ENCODE data around the gene MB.
A peak's percentile ranks its signal among the peaks of the same experiment; 100 is the strongest.

MB gene

DNA sequence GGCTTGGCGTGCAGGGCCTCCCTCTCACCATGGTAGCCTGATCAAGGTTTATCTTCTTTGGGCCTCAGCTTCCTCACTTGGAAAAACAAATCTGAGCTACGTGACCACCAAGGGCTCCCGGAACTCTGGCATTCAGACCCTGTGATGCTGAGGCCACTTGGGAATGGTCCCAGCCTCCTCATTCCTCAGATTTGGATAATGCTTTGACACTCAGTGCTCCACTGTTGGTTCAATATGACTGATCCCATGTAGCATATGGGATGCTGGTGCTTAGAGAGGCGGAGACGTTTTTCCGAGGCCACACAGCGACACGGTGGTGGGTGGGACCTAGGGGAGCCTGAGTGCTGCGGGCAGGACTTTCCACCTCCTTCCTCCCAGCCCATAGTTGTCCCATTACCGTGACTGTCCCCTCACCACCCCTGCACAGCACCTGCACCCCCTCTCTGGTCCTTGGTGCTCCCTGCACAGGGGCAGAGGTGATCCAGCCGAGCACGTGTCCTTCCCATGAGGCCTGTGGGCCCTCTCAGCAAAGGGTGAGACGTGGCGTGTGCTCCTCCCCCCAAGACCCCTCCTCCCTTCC lies 23.1 kb downstream of the MB start:
- DNase-seq (ENCODE audit: low spot score) = no peak

DNA sequence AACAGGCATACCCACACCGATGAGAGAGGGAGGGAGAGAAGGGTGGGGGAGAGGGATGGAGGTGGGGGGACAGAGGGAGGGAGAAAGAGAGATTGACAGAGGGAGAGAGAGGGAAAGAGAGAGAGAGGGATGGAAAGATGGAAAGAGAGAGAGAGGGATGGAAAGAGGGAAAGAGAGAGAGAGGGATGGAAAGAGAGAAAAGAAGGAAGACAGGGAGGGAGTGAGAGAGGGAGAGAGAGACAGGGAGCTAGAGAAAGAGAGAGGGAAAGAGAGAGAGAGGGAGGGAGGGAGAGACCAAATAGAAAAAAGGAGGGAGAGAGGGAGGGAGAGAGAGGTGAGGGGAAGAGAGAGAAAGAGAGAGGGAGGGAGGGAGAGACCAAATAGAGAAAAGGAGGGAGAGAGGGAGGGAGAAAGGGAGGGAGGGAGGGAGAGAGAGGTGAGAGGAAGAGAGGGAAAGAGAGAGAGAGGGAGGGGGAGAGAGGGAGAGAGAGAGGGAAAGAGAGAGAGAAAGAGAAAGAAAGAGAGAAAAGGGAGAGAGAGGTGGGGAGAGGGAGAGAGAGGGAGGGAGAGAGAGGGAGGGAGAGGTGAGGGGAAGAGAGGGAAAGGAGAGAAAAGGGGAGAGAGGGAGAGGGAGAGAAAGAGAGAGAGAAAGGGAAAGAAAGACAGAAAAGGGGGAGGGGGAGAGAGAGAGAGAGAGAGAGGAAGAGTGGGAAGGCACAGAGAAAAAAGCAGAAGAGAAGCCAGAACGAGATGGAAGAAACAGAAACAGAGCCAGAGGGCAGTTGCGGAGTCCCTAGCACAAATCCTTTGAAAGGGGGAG lies 23.8 kb downstream of the MB start:
- DNase-seq (ENCODE audit: low spot score) = no peak

DNA sequence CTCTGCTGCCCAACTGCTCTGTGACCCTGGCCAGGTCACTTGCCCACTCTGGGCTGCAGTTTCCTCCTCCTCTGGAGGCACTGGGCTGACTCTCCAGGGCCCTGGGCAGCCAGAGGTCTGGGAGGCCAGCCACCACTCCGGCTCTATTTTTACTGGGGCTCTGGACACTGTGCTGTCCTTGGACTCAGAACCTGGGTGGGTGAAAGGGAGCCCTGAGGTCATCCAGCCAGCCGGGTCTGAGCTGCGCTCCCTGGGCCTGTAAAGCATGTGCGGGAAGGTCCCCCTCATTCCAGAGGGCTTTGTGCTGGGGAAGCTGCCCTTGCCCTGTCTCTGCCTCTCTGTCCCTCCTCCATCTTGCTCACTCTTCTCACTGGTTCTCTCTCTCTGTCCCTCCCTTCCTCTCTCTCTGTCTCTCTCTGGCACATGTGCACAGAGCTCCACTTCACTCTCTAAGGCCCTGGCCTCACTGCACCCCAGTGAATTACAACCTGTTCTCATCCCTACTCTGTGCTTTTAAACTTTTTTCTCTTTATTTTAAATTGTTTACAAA lies 24.6 kb downstream of the MB start:
- no peak for DNase-seq (ENCODE audit: low spot score)

DNA sequence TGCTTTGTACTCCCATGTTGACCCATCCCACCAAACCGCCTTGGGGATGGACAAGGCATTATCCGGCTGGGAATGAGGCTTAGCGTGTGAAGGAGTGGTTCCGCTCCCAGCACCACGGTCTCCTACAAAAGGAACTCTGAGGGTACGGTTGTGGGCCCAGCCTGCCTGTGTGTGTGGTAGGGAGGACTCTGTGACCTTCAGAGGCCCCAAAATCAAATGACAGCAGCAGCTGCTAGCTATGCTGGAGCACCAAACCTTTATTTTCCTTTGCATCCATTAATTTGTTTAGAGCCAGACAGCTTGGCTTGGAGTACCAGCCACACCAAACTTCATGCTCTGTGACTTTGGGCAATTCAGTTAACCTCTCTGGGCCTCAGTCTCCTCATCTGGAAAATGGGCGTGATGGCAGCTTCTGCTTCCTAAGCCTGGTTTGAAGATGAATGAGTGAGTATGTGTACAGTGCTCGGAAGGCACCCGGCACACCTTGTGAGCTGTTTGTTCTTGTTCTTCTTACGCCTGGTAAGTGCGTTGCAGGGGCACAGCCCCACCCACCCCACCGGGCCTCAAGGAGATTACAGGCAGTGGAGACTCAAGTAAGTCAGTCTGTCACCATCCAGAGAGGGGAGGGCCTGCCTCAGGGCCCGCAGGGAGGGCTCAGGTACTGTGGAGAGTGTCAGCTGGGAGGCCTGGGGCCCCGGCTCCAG lies 25.3 kb downstream of the MB start:
- no peak for DNase-seq (ENCODE audit: low spot score)

DNA sequence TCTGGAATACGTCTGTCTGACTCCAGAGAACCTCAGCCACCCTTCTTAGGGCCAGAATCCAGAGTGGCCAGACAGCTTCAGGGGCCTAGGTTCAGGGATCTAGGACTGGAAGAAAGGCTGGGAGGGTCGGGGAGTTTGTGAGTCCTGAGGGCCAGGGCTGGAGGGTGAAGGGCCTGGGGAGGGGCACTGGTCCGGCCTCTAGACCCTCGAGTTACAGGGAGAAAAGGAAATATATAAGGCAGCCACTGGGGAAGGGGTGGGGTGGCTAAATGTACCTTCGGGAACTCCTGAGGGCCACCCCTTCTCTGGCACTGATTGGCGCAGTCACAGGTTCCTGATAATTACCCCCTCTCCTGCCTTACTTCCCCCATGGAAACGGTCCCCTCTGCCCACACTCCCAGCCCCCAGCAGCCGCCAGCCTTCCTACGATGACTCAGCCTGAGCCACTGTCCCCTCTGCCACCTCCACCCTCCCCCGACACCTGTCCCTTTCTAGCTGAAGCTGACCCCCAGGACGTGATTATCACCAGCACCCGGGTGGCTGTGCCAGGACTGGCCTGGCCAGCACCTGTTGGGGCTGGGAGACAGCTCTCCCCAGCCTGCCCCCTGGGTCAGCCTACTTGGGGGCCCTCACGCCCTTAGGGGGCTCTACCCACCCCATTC lies 26.4 kb downstream of the MB start:
- no peak for DNase-seq (ENCODE audit: low spot score)

DNA sequence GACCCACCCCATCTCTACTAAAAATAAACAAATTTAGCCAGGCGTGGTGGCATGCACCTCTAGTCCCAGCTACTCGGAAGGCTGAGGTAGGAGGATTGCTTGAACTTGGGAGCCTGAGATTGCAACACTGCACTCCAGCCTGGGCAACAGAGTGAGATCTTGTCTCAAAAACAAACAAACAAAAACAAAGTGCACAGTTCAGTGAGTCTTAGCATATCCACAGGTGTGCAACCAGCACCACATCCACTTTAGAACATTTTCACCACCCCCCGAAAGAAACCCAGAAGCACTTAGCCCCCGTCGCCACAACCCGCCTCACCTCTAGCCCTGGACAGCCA lies 27.4 kb downstream of the MB start:
- no peak for DNase-seq (ENCODE audit: low spot score)

DNA sequence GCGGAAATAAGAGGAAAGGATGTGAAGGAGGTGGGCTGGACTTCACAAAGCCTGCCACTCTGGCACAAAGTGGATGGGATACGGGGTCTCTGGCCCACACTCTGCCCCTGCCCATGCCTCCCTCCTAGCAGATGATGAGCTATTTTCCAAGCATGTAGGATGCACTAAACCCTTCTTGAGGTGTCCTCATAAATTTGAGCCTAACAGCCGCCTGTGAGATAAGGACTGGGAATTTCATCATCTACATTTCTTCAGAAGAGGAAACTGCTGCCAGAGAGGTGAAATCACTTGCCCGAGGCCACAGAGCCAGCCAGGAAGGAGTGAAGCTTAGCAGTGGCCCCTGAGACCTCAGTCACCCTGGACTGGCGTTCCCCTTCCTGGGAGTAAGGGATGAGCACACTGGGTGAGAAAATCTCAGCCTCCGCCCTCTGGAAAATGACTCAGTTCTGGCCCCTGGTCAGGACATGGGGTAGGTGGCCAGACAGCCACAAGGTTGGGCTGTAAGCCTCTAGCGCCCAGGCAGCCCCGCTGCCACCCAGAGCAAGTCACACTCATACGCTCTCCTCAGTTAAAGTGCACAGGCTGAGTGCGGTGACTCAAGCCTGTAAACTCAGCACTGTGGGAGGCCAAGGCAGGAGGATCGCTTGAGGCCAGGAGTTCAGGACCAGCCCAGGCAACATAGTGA lies 27.9 kb downstream of the MB start:
- DNase-seq (ENCODE audit: low spot score) = no peak

DNA sequence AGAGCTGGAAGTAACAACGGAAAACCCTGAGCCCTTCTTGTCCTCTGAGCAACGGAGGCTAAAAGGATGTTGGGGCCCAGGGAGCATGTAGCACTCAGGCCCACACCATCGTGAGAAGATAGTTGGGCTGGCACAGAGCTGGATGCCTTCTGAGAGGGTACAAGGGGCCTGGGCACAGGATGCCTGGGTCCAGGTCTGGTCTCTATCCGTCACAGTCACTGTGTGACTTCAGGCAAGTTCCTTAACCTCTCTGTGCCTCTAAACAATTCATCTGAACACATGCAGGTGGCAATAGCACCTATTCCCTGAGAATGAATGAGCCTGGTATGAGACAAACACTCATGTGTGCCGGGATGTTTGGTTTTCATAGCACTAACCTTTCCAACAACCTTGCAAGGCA lies 29.2 kb downstream of the MB start:
- DNase-seq (ENCODE audit: low spot score) = no peak

DNA sequence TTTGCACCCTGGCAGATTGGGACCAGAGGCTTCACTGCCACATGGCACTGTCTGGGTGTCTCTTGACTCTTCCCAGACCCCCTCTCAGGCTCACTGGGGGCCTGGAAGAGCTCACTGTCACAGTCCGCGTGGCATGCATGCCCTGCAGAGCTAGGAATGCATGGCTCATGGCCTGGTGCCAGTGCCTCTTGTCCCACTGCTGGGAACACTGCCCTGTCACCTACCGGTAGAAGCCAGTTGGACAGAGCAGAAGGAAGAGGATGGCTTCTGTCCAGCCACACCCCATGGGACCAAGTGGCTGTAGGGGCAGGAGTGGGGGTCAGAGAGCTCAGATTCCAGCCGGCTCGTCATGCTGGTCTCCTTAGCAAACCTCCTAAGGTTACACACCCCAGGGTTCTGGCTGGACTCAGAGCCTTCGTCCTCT lies 29.7 kb downstream of the MB start:
- no peak for DNase-seq (ENCODE audit: low spot score)

DNA sequence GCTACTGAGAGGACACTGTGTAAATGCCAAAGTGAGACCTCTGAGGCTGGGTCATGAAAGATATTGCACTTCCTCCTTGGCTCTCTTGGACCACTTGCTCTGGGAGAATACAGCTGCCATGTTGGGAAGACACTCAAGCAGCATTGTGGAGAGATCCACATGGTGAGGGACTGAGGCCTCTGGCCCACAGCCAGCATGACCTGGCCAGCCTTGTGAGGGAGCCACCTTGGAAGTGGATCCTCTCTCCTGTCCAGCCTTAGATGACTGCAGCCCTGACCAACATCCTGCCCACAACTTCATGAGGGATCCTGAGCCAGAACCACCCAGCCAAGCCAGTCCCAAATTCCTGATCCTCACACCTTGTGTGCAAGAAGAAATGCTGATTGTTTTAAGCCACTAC lies 30.4 kb downstream of the MB start:
- no peak for DNase-seq (ENCODE audit: low spot score)

DNA sequence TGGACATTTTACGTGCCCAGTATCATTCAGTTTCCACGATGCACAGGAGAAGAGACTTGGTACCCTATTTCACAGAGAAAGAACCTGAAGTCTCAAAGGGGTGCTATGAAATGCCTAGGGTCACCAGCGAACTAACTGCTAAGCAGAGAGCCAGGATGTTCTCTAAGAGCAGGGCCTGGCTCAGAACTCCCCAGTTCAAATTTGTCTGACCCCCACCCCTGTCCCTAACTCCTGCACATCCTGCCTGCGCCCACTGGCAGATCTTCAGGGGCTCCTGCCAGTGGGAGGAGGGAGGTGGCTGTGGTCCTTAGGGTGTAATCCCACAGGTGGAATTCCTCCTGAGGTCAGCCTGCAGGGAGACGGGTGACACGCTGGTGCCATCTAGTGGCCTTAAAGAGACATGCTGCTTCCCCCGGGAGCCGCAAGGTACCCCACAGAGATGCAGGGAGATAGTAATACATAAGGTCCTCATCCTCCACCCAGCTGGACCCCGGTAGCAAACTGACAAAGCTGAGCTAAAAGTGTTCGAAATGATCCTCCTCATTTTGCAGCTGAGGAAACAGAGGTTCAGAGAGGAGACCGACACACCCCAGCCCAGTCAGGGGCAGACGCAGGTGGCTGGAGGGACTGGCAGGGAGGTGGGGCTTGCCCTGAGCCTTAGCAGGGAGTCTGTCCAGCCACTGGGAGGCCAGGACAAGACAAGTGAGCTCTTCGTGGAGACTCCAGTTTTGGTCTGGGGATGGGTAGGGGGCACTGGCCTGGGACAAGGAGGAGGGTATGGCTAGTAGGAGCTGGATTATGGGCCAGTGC lies 34.1 kb downstream of the MB start:
- peak; percentile 55 for DNase-seq (ENCODE audit: low spot score)

DNA sequence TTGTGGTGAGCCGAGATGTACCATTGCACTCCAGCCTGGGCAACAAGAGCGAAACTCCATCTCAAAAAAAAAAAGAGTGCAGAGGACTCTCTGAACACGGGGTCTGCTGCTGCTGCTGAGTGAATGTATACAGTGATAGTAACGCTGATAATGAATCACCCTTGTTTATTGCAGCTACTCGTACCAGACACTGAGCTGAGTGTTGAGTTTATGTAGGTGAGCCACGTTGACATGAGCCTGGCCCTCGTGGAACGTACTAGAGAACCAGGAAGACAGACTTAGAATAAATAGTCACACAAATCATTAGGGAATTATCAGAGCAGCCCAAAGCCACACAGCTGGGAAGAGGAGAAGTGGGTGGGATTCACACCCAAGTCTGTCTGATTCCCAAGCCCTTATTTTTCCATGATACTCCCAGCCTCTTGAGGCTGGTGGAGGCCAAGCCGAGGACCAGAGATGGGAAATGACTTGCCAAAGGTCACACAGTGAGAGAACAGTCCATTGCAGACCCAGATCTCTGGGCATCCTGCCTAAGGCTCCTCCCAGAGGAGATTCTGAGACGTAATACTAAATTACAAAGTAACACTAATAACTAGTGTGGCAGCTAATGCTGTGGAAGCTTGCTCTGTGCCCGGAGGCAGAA lies 34.8 kb downstream of the MB start:
- DNase-seq (ENCODE audit: low spot score) = no peak

DNA sequence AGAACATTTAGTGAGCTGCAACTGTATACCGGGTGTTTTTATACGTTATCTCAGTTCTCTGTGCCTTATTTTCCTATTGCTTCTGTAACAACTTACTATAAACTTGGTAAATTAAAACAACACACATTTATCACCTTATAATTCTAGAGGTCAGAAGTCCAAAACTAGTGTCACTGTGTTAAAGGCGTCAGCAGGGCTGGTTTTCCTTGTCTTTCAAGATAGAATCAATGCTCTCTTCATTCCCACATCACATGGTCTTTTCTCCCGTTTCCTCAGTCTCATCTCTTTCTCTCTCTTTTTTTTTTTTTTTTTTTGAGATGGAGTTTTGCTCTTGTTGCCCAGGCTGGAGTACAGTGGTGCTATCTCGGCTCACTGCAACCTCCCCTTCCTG lies 36.1 kb downstream of the MB start:
- DNase-seq (ENCODE audit: low spot score) = no peak

DNA sequence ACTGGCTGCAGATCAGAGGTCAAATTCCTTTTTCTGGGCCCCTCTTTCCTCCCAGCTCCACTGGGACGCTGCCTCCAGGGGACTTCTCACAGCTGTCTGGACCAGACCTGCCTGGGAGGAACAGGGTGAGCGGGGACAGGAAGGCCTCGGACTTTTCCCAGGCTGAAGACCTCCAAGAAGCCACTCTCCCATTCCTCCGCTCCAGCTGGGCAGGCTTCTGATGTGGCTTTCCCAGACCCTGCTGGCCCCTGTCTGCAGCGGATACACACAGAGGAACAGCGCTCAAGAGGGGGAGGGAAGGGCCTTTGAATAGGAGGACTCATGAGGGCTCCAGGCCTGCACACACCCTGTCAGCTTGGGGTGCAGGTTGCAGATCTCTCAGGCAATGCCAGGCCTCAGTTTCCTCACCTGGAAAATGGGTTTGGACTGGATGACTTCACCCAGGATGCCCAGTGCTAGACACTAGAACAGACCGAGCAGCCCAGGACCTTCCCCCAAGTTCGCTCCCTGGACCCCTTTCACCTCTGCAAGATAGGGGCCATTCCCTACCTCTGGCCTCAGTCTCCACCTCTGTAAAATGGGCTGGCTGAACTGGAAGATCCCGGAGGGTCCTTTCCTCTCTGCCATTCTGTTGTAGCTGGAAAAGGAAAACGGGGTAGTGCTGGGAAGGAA lies 36.6 kb downstream of the MB start:
- DNase-seq (ENCODE audit: low spot score) = no peak

DNA sequence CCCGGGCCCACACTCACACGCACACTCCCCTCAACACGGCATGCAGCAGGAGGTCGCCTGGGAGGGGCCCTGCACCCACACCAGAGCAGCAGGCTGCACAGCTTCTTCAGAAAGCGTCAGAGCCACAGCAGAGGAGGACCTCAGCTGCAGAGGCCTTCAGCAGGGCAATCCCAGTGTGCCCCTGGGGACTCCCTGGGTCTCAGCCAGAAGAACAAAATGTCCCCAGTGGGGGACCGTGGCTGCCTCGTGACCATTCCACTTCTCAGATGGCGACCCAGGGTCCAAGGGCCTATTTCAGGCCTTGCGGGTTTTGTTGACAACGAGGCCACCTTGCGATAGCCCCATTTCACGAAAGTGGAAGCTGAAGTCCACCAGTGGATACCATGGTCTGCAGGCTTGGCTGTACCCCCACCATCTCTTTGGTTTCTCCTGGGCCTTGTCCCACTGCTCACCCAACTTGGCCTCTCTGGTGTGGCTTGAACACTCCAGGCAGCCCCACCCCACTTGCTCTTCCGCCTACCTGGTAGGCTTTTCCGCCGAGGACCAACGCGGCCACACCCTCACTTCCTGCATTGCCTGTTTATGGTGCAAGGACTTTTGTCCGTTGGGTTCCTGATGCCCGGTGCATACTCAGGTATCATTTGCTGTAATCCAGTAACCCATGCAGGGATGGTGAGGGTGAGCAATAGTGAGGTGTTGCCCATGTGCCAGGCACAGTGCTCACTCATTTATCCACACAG lies 38.1 kb downstream of the MB start:
- no peak for DNase-seq (ENCODE audit: low spot score)

DNA sequence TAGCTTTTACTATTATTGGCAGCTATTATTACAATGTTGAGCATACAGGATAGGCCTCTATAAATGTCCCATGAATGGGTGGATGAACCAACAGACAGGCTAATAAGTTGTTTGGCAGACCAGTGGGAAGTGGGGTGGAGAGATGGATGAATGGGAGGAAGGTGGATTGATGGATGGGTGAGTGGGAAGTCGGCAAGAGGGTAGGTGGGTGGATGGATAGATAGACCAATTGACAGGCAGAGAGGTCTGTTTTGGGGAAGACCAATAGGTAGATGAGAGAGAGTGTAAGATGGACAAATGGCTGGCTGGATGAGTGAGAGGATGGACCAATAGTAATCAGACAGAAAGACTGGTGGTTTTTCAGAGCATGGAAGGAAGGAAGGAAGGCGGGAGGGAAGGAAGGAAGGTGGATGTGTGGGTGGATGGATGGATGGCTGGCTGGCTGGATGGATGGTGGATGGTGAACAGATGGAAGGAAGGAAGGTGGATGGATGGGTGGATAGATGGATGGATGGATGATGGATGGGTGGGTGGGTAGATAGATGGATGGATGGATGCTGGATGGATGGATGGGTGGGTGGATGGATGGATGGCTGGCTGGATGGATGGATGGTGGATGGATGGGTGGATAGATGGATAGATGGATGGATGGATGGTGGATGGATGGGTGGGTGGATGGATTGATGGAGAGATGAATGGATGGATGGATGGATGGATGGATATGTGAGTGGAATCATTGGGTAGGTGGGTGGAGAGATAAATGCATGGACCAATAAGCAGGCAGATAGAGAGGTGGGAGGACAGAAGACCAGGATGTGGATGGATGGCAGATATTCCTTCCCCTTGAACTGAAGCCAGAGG lies 39.1 kb downstream of the MB start:
- no peak for DNase-seq (ENCODE audit: low spot score)

DNA sequence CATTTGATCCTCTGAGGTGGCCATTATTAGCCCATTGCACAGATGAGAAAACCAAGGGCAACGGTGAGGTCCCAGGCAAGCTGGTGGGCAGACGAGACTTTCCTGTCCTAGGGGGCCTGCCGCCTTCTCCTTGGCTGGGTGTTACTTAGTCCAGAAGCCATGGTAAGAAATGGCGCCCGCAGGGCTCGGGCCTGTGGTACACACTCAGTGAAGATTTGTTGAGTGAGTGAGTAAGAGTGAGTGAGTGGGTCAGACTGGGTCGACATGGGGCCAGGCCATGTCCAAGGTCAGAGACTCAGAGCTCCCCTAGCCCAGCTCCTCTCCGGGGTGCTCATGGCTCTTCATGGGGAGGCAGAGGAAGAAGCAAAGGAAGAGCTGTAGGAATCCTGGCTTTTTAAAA lies 40.5 kb downstream of the MB start:
- DNase-seq (ENCODE audit: low spot score) = no peak

DNA sequence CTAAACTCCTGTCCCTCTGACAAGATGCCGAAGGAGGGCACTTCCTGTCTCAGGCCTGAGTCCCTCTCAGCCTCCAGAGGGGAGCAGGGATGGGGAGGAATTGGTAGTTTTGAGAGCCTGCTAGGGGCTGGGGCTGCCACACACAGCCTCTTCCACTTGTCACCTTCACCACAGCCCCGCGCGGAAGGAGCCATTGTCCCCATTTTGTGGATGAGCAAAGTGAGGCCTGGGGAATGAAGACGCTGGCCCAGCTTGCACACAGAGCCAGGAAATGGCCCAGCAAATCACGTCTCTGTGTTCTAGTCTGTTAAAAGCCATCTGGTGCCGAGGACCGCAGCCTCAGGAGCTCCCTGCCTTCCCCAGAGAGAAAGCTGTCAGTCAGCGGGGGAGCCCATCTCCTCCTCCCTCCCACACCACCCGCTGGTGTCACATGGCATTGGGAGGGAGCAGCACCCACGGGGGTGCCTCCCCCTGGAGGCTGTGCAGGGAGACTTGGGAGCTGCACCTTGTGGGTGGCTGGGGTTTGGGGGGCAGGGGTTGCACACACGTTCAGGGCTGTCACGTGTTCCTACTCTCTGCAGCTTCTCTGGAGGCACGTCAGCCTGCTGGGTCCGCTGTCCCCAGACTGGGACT lies 41.9 kb downstream of the MB start:
- DNase-seq (ENCODE audit: low spot score) = no peak
